ENCODE data around the gene OR7D2.

Gene OR7D2

GRCh38 chr19:9150650-9151049 lies 28.1 kb upstream of the OR7D2 start:
- peaks cover 4% of the 10 kb centered on the region; the same call in 1 of the 2 replicates for H3K9me3 ChIP-seq (ENCODE audit: insufficient read depth, low read depth, low read length)
- peaks cover 21% of the 10 kb centered on the region for H4K20me1 ChIP-seq (ENCODE audit: insufficient read depth, low read length, poor library complexity, severe bottlenecking)

GRCh38 chr19:9151367-9151766 lies 27.4 kb upstream of the OR7D2 start:
- Histone ChIP-seq H3K4me1 (ENCODE audit: insufficient read depth, low read length, poor library complexity, severe bottlenecking) (no peaks in the 10 kb centered on the region), H3K9me3 (ENCODE audit: insufficient read depth, low read depth, low read length) (peaks cover 4% of the 10 kb centered on the region; the same call in 1 of the 2 replicates), H3K4me3 (ENCODE audit: low read length, poor library complexity, severe bottlenecking) (no peak overlapping the region), H3F3A (ENCODE audit: low read depth) (no peaks in the 10 kb centered on the region), H3K27me3 (ENCODE audit: insufficient read depth, low read length, poor library complexity, severe bottlenecking) (no peaks in the 10 kb centered on the region), H3K9ac (ENCODE audit: low read depth, low read length, poor library complexity, severe bottlenecking) (no peak overlapping the region), H3K79me2 (ENCODE audit: insufficient read depth, low read length) (peaks cover 97% of the 10 kb centered on the region), H3K9me2 (replicated peaks; ENCODE audit: low read depth, low read length) (no peaks in the 10 kb centered on the region), H3K4me2 (ENCODE audit: low read depth, low read length, poor library complexity, severe bottlenecking) (no peak overlapping the region), H3K36me3 (ENCODE audit: insufficient read depth, low read length) (peaks cover 40% of the 10 kb centered on the region; the same call in 1 of the 2 replicates), H4K20me1 (ENCODE audit: insufficient read depth, low read length, poor library complexity, severe bottlenecking) (peaks cover 25% of the 10 kb centered on the region), H2AFZ (ENCODE audit: low read length) (no peak overlapping the region)
- TF ChIP-seq, protein P1, sequence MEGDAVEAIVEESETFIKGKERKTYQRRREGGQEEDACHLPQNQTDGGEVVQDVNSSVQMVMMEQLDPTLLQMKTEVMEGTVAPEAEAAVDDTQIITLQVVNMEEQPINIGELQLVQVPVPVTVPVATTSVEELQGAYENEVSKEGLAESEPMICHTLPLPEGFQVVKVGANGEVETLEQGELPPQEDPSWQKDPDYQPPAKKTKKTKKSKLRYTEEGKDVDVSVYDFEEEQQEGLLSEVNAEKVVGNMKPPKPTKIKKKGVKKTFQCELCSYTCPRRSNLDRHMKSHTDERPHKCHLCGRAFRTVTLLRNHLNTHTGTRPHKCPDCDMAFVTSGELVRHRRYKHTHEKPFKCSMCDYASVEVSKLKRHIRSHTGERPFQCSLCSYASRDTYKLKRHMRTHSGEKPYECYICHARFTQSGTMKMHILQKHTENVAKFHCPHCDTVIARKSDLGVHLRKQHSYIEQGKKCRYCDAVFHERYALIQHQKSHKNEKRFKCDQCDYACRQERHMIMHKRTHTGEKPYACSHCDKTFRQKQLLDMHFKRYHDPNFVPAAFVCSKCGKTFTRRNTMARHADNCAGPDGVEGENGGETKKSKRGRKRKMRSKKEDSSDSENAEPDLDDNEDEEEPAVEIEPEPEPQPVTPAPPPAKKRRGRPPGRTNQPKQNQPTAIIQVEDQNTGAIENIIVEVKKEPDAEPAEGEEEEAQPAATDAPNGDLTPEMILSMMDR (conservative IDR thresholded peaks at IDR 0.05; ENCODE audit: low read length) = no peak
- TF ChIP-seq EZH2phosphoT487 (IDR thresholded peaks at IDR 0.05; ENCODE audit: borderline replicate concordance) = no peak

More at GRCh38 chr19:9150650-9151049, 28.1 kb upstream of the OR7D2 start:
- TF ChIP-seq, protein P1 (conservative IDR thresholded peaks at IDR 0.05; ENCODE audit: low read length) = no peak
- no peak for TF ChIP-seq EZH2phosphoT487 (IDR thresholded peaks at IDR 0.05; ENCODE audit: borderline replicate concordance)
- Histone ChIP-seq H3K36me3 (ENCODE audit: insufficient read depth, low read length) (peaks cover 33% of the 10 kb centered on the region; the same call in 1 of the 2 replicates), H3K9me2 (replicated peaks; ENCODE audit: low read depth, low read length) (no peaks in the 10 kb centered on the region), H3K4me2 (ENCODE audit: low read depth, low read length, poor library complexity, severe bottlenecking) (no peak overlapping the region), H3K79me2 (ENCODE audit: insufficient read depth, low read length) (peaks cover 98% of the 10 kb centered on the region), H2AFZ (ENCODE audit: low read length) (no peak overlapping the region), H3F3A (ENCODE audit: low read depth) (no peaks in the 10 kb centered on the region), H3K4me1 (ENCODE audit: insufficient read depth, low read length, poor library complexity, severe bottlenecking) (no peaks in the 10 kb centered on the region), H3K4me3 (ENCODE audit: low read length, poor library complexity, severe bottlenecking) (no peak overlapping the region), H3K9ac (ENCODE audit: low read depth, low read length, poor library complexity, severe bottlenecking) (no peak overlapping the region), H3K27me3 (ENCODE audit: insufficient read depth, low read length, poor library complexity, severe bottlenecking) (no peaks in the 10 kb centered on the region)

- Histone ChIP-seq H3K9me3 (ENCODE audit: insufficient read depth, low read depth, low read length) (peaks cover 4% of the 10 kb centered on the region; the same call in 1 of the 2 replicates), H3K36me3 (ENCODE audit: insufficient read depth, low read length) (peaks cover 68% of the 10 kb centered on the region; the same call in 1 of the 2 replicates), H3K4me3 (ENCODE audit: low read length, poor library complexity, severe bottlenecking) (no peak overlapping the region)
These were observed 23.2 kb upstream of the OR7D2 start for GRCh38 chr19:9155591-9155990.

More at GRCh38 chr19:9155591-9155990, 23.2 kb upstream of the OR7D2 start:
- Histone ChIP-seq H3K27me3 (ENCODE audit: insufficient read depth, low read length, poor library complexity, severe bottlenecking) (no peaks in the 10 kb centered on the region), H3K9ac (ENCODE audit: low read depth, low read length, poor library complexity, severe bottlenecking) (no peak overlapping the region), H3K9me2 (replicated peaks; ENCODE audit: low read depth, low read length) (no peaks in the 10 kb centered on the region), H3K79me2 (ENCODE audit: insufficient read depth, low read length) (peaks cover 60% of the 10 kb centered on the region), H3K4me1 (ENCODE audit: insufficient read depth, low read length, poor library complexity, severe bottlenecking) (no peaks in the 10 kb centered on the region), H4K20me1 (ENCODE audit: insufficient read depth, low read length, poor library complexity, severe bottlenecking) (peaks cover 16% of the 10 kb centered on the region), H3K4me2 (ENCODE audit: low read depth, low read length, poor library complexity, severe bottlenecking) (no peak overlapping the region), H2AFZ (ENCODE audit: low read length) (no peak overlapping the region), H3F3A (ENCODE audit: low read depth) (no peaks in the 10 kb centered on the region)
- TF ChIP-seq, protein P1 (conservative IDR thresholded peaks at IDR 0.05; ENCODE audit: low read length) = no peak

All from Loucy (cell line).